Esophagus mucosa (tissue), 1 donor: Measurements from ENCODE around the gene GPR27. TPM values are rescaled to one million over a fixed set of nuclear protein-coding genes. Genes with fewer than 3 reads are reported as not detected.

Experiments used
- ATAC-seq: fragments of 200-7000 bp; cut with Tn5 transposase; one replicate; pipeline ENCODE4 v1.9.1; 2020
- total RNA-seq: library from RNA; stranded (reverse); gene quantifications from one replicate; pipeline ENCODE4 v1.2.4, GENCODE V29; 2023
- donor health status: DM: yes; HTN: yes; CAD: no.

Gene GPR27
- total RNA-seq, 1 donor from 2014 or later, result 4.3 TPM

- ATAC-seq, result no peak
Observed at GRCh38 chr3:71733319-71733718, 20.3 kb upstream of the GPR27 start.

GRCh38 chr3:71734881-71735280 lies 18.8 kb upstream of the GPR27 start:
- ATAC-seq, result no peak

- ATAC-seq, result no peak
Observed at GRCh38 chr3:71742621-71743020, 11.0 kb upstream of the GPR27 start.

GRCh38 chr3:71744738-71745137 lies 8.9 kb upstream of the GPR27 start:
- ATAC-seq, result no peak

DNA sequence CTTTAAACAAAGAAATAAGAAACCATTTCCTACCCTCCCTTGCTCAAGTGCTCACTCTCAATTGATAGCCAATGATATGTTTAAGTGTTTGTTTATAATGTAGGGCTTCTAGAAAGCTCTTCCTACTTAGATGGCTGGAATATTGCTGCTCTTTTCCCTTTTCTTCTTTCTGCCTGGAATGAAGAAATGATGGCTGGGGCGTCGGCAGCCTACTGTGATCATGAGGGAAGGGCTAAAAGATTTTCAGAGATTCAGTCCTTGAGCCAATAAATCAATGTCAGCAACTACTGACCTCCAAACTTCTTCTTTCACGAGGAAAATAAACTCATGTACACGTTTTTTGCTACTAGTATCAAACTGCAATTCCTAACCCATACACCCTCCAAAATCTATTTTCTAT lies 2.1 kb upstream of the GPR27 start:
- ATAC-seq, result no peak

DNA sequence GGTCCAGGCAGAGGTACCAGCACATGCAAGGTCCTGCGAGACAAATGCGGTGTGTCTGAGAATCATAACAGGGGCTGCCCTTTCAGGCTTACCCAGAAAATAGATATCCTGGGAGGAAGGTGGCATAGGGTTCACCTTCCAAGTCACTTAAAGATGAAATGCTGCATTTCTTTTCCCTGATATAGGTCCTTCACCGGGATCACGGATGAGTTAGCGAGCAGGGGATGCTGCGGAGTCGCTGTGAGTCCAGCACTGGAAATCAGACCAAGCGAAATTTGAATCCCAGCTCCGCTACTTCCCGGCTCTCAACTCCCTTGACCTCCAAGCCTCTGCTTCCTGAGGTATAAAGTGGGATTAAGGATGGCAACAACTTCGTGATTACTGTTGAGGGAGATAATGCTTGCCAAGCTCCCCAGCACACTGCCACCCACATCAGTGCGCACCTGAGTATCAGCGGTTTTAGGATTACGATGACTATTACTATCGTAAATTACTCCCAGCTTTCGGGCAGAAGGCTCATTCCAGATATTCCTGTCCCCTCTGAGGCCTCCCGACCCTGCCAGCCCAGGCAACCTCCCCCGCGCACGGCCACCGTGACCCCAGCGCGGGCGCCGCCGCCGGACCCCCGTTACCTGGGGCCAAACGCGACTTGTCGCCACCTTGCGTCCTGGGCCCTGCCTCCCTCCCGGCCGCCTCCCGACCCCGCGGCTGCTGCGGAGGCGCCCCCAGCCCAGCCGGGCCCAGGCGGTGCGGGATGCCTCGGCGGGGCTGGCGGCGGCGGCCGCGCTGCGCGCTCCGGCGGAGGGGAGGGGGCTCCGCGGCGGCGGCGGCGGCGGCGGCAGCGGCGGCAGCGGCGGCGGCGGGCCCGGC lies 589 bp upstream of the GPR27 start:
- no peak for ATAC-seq

GRCh38 chr3:71754610-71755253 lies 1.1 kb downstream of the GPR27 start:
- no peak for ATAC-seq

DNA sequence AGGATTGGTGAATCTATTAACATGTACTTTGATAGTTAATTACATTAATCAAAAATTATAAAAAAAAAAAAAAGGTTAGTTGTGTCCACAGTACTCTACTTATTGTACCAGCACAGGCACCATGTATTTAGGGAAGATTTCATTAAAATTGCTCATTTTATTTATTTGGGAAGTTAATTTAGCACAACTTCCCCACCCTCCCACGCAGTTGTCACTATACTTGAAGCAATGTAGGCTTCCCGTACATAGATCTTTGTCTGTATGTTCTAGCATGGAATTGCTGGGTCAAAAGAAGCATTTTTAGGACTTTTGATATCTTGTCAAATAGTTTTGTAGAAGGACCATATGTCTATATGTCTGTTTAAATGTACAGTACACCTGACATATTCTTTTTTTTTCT lies 4.4 kb downstream of the GPR27 start:
- no peak for ATAC-seq

DNA sequence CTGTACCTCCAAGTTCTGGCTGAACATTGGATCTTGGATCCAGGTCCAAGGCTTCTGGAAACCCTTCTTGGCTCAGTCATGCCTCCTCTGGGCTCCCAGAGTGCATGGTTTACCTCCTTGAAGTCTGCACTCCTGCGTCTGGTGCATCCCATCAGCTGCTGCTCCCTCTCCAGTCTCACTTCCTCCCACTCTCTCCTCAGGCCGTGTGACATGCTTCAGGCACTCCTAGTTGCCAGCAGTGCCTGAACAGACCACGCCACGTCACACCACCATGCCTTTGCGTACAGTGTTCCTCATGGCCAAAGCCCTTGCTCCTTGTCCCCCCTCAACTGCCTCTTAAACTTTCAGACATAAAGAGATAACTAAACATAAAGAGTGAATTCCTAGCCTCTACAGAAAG lies 5.7 kb downstream of the GPR27 start:
- ATAC-seq, result no peak

- no peak for ATAC-seq
Observed at GRCh38 chr3:71760140-71760539, 6.5 kb downstream of the GPR27 start.

GRCh38 chr3:71763426-71763825 lies 9.8 kb downstream of the GPR27 start:
- no peak for ATAC-seq

- ATAC-seq, result no peak
Observed at GRCh38 chr3:71771126-71771525, 17.5 kb downstream of the GPR27 start.

GRCh38 chr3:71771884-71772283 lies 18.2 kb downstream of the GPR27 start:
- ATAC-seq, result no peak

DNA sequence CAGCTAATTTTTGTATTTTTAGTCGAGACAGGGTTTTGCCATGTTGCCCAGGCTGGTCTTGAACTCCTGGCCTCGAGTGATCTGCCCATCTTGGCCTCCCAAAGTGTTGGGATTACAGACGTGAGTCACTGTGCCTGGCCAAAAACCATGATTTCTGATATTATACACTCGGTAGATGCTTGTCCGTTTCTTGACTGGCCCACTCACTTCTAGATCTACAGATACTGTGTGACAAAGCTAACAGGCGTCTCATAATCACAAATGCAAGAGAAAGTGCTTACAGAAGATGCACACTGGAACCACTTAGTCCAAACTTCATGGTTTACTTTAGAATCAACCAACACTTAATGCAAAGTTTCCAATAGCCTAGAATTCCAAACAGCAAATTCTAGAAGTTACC lies 22.9 kb downstream of the GPR27 start:
- no peak for ATAC-seq

- ATAC-seq, result no peak
Observed at GRCh38 chr3:71778353-71778752, 24.7 kb downstream of the GPR27 start.

- ATAC-seq, result no peak
Observed at GRCh38 chr3:71779674-71780377, 26.2 kb downstream of the GPR27 start.

- ATAC-seq, result no peak
Observed at GRCh38 chr3:71780430-71780829, 26.8 kb downstream of the GPR27 start.

DNA sequence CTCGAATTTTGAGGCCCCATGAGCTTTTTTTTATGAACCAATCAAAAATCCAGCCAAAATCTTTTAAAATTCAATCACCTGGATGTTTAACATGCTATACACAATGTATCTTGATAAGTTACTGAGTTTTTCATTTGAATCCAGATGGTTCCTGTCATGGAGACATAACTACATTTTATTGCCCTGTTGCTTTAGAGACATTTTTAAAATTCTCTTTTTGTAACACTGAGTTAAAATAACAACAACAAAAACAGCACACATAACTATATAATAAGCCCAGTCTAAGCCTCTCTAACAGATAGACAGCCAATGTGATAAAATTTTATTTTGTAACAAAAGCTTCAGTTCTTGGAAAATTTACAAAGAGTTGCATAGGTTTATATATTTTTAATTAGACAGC lies 29.5 kb downstream of the GPR27 start:
- ATAC-seq, result no peak

- ATAC-seq, result no peak
Observed at GRCh38 chr3:71784201-71784913, 30.7 kb downstream of the GPR27 start.

- ATAC-seq, result peak; percentile 52
Observed at GRCh38 chr3:71784914-71785531, 31.4 kb downstream of the GPR27 start, which contains the start of gene PROK2. TSS of gene PROK2 (minus strand) at chr3:71785148. CDS start at chr3:71785052, 96 bp downstream.

DNA sequence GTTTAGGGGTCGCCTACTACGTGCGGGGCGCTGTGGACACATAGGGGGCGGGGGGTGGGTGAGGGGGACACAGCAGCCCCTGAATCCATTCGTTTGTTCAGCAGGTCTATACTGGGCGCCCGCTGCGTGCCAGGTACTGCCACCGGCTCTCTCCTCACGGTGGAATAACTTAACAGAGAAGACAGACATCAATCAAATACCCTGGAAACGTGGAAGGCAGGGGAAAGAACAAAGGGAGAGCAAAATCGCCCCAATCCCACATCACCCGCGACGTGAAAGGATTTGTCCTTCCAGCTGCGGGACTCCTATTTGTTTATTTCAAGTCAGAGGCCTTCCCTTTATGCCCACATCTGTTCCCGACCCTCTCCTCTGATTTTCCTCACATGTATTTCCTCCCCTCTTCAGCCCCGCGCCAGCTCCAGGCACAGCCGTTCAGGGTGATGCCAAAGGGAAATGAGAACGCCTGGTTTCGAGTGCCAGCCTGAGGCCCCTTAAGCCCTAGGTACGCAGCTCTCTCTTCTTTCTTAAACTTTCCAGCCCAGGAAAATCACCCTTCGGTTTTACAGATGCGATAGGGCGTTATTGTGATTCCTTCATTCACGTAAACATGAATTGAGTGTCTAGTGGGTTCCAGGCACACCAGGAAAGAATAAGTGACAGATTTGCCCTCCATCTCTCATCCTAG lies 32.0 kb downstream of the GPR27 start:
- ATAC-seq, result no peak

- no peak for ATAC-seq
Observed at GRCh38 chr3:71786217-71786549, 32.5 kb downstream of the GPR27 start.
